Measurements from ENCODE around the gene PLGRKT. TPM values are rescaled to one million over a fixed set of nuclear protein-coding genes. Genes with fewer than 3 reads are reported as not detected.

Gene PLGRKT
- total RNA-seq, 1 experiment from 2014 or later = 22.0 TPM

DNA sequence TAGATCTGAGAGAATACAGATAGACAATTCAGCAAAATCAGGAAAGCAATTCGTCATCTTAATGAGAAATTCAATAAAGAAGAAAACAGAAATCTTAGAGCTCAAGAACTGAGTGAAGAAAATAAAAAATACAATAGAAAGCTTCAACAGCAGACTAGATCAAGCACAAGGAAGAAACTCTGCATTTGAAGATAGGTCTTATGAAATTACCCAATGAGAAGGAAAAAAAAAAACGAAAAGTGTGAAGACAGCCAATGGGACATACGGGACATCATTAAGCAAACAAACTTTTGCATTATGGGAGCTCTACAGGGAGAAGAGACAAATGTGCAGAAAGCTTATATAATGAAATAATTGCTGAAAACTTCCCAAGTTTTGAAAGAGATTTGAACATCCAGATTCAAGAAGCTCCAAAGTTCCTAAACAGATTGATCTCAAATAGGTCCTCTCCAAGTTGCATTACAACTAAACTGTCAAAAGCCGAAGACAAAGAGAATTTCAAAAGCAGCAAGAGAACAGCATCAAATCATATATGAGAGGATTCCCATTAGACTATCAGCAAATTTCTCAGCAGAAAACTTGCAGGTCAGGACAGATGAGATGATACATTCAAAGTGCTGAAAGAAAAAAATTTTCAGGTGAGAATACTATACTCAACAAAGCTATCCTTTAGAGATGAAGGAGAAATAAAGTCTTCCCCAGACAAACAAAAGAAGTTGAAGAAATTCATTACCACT, 122.4 kb downstream of the PLGRKT start:
- H3K9me2 ChIP-seq (ENCODE audit: insufficient read depth) = no peaks in the 10 kb centered on the region
- intact Hi-C loops (cut with micrococcal nuclease; ENCODE audit: unreplicated experiment) = no loop called here
- no peak overlapping the region for H3K4me2 ChIP-seq
- no peaks in the 10 kb centered on the region for H3K79me2 ChIP-seq (ENCODE audit: low read depth)
- ChIA-PET CTCF (no interaction called here), POLR2A (ENCODE audit: unreplicated experiment) (no interaction called here)
- no peaks in the 10 kb centered on the region for H3K9me3 ChIP-seq (ENCODE audit: insufficient read depth, low read depth)
- H4K20me1 ChIP-seq (ENCODE audit: insufficient read depth) = no peaks in the 10 kb centered on the region
- no peak for DNase-seq
- H3K27me3 ChIP-seq (ENCODE audit: insufficient read depth, low read depth) = no peaks in the 10 kb centered on the region
- H3F3A ChIP-seq (ENCODE audit: insufficient read depth, low read depth) = no peaks in the 10 kb centered on the region
- no peak overlapping the region for H3K27ac ChIP-seq
- BruUV-seq (replicated peaks) = no TSS peak
- H3K36me3 ChIP-seq (ENCODE audit: low read depth) = no peaks in the 10 kb centered on the region
- no peak overlapping the region for H3K4me3 ChIP-seq
- H2AFZ ChIP-seq = no peak overlapping the region
- no peaks in the 10 kb centered on the region for H3K4me1 ChIP-seq (replicated peaks; ENCODE audit: insufficient read depth)
- TF ChIP-seq EZH2 (IDR thresholded peaks at IDR 0.05; ENCODE audit: low read depth) = no peak
- TF ChIP-seq, protein P1, sequence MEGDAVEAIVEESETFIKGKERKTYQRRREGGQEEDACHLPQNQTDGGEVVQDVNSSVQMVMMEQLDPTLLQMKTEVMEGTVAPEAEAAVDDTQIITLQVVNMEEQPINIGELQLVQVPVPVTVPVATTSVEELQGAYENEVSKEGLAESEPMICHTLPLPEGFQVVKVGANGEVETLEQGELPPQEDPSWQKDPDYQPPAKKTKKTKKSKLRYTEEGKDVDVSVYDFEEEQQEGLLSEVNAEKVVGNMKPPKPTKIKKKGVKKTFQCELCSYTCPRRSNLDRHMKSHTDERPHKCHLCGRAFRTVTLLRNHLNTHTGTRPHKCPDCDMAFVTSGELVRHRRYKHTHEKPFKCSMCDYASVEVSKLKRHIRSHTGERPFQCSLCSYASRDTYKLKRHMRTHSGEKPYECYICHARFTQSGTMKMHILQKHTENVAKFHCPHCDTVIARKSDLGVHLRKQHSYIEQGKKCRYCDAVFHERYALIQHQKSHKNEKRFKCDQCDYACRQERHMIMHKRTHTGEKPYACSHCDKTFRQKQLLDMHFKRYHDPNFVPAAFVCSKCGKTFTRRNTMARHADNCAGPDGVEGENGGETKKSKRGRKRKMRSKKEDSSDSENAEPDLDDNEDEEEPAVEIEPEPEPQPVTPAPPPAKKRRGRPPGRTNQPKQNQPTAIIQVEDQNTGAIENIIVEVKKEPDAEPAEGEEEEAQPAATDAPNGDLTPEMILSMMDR (conservative IDR thresholded peaks at IDR 0.05) = no peak

- H2AFZ ChIP-seq = no peak overlapping the region
- no peaks in the 10 kb centered on the region for H3K9me2 ChIP-seq (ENCODE audit: insufficient read depth)
- H3F3A ChIP-seq (ENCODE audit: insufficient read depth, low read depth) = no peaks in the 10 kb centered on the region
- no peaks in the 10 kb centered on the region for H4K20me1 ChIP-seq (ENCODE audit: insufficient read depth)
- intact Hi-C loops (cut with micrococcal nuclease; ENCODE audit: unreplicated experiment) = no loop called here
- POLR2A ChIA-PET (ENCODE audit: unreplicated experiment) = no interaction called here
- no peaks in the 10 kb centered on the region for H3K79me2 ChIP-seq (ENCODE audit: low read depth)
- BruUV-seq (replicated peaks) = no TSS peak
- no peak overlapping the region for H3K27ac ChIP-seq
- no peaks in the 10 kb centered on the region for H3K9me3 ChIP-seq (ENCODE audit: insufficient read depth, low read depth)
- no peak for DNase-seq
- H3K4me3 ChIP-seq = no peak overlapping the region
- CTCF ChIA-PET = no interaction called here
- no peaks in the 10 kb centered on the region for H3K36me3 ChIP-seq (ENCODE audit: low read depth)
- no peaks in the 10 kb centered on the region for H3K27me3 ChIP-seq (ENCODE audit: insufficient read depth, low read depth)
- no peaks in the 10 kb centered on the region for H3K4me1 ChIP-seq (replicated peaks; ENCODE audit: insufficient read depth)
- H3K4me2 ChIP-seq = no peak overlapping the region
- TF ChIP-seq, protein P1 (conservative IDR thresholded peaks at IDR 0.05) = no peak
- no peak for TF ChIP-seq EZH2 (IDR thresholded peaks at IDR 0.05; ENCODE audit: low read depth)
These were observed 126.9 kb downstream of the PLGRKT start for GRCh38 chr9:5310851-5311250.

Other genes starting within 250 kb of the PLGRKT start
- gene INSL4, start 206.5 kb downstream of the PLGRKT start, total RNA-seq (2021) = not detected in 2 replicates
- 1.2 and 2.9 TPM in 2 replicates for gene RLN2, start 133.2 kb downstream of the PLGRKT start, total RNA-seq (2021)
- gene RLN1, start 98.0 kb downstream of the PLGRKT start, total RNA-seq (2021) = 0.83 TPM in 1 of 2 replicates, not detected in the other
- 2.3 and 4.4 TPM in 2 replicates for gene CD274, start 12.6 kb upstream of the PLGRKT start, total RNA-seq (2021)
- gene PDCD1LG2, start 72.6 kb upstream of the PLGRKT start, total RNA-seq (2021) = 0.55 and 1.4 TPM in 2 replicates
- 11.0 and 13.8 TPM in 2 replicates for gene RIC1, start 191.2 kb upstream of the PLGRKT start, total RNA-seq (2021)

Measured in PC-9 (cell line).